Sigmoid colon (tissue), 7 donors: ENCODE measurements around the gene TBC1D22A. TPM values are rescaled to one million over a fixed set of nuclear protein-coding genes. Genes with fewer than 3 reads are reported as not detected.

Experiments used
- DNase-seq: peaks from one replicate; pipeline ENCODE4 v3.0.0-alpha.2; 2019
- H3K27ac ChIP-seq, 4 donors: fragments of 200-600 bp; sonication (generic); one replicate each; pipeline ENCODE4 v1.5.1; 2016 to 2019; ENCODE audit warnings: mild to moderate bottlenecking in 1 of 4
- H3K27me3 ChIP-seq, 3 donors: fragments of 200-600 bp; sonication (generic); one replicate each; pipeline ENCODE4 v1.5.1; 2019; ENCODE audit warnings: mild to moderate bottlenecking in 1 of 3
- H3K36me3 ChIP-seq, 4 donors: fragments of 200-600 bp; sonication (generic); one replicate each; pipeline ENCODE4 v1.5.1; 2016 to 2019
- H3K4me1 ChIP-seq, 4 donors: fragments of 200-600 bp; sonication (generic); one replicate each; pipeline ENCODE4 v1.5.1; 2017 to 2019
- H3K4me3 ChIP-seq, 4 donors: fragments of 200-600 bp; sonication (generic); one replicate each; pipeline ENCODE4 v1.5.1; 2017 to 2019; ENCODE audit warnings: mild to moderate bottlenecking in 2 of 4, moderate library complexity in 1 of 4
- H3K9me3 ChIP-seq, 4 donors: fragments of 200-600 bp in 3 of 4; sonication (generic) in 3 of 4; one replicate each; pipeline versions ENCODE4 v1.5.1 to v1.6.1; 2013 to 2019
- EP300 ChIP-seq, 4 donors: sonication (generic); formaldehyde crosslinking; IDR thresholded peaks; one replicate each; pipeline ENCODE4 v1.6.1; 2017; ENCODE audit warnings: antibody characterized with exemption in 4 of 4
- POLR2A ChIP-seq, 2 donors: fragments of 450-650 bp; IDR thresholded peaks; one replicate each; pipeline ENCODE4 v1.6.1; 2016; ENCODE audit warnings: antibody characterized with exemption in 2 of 2, mild to moderate bottlenecking in 2 of 2, moderate library complexity in 2 of 2
- POLR2AphosphoS5 ChIP-seq, 4 donors: sonication (generic); formaldehyde crosslinking; IDR thresholded peaks; one replicate each; pipeline ENCODE4 v1.6.1; 2017; ENCODE audit warnings: antibody characterized with exemption in 4 of 4
- WGBS, 2 donors: extraction: QIAGEN DNeasy Blood & Tissue Kit; methylation state at CpG; one replicate each; pipeline ENCODE4 v1.1.7; 2013; 5-methylcytosine and 5-hydroxymethylcytosine counted together
- intact Hi-C: fragments of 100-400 bp; cut with DNase I; formaldehyde crosslinking; loops from one replicate; pipeline ENCODE4 v1.15.1; 2023
- polyA plus RNA-seq, 3 donors: library from polyadenylated mRNA; stranded (reverse); fragments of 200-250 nt; gene quantifications; one replicate each; pipeline ENCODE4 v1.2.3, GENCODE V29; 2013
- total RNA-seq, 4 donors: library from RNA; depleted of rRNA; stranded (reverse); fragments of >200 nt; gene quantifications; one replicate each; pipeline ENCODE4 v1.1.0, GENCODE V29; 2016
- TF ChIP-seq, protein P1 (sequence below), 4 experiments: fragments of 450-650 bp in 3 of 4; fragments of 200-600 bp in 1 of 4; IDR thresholded peaks; one replicate each; pipeline ENCODE4 v1.5.1; 2016 to 2019; ENCODE audit warnings: antibody characterized with exemption in 4 of 4, mild to moderate bottlenecking in 3 of 4, moderate library complexity in 2 of 4
- donor health status: healthy with polysubstance abuse.
- donor health status: Bipolar disorder and iron deficiency.
- donor health status: healthy.

The TBC1D22A gene
- total and polyA plus RNA-seq, 7 donors: 13.6 to 34.6 (median 14.3) TPM

DNA sequence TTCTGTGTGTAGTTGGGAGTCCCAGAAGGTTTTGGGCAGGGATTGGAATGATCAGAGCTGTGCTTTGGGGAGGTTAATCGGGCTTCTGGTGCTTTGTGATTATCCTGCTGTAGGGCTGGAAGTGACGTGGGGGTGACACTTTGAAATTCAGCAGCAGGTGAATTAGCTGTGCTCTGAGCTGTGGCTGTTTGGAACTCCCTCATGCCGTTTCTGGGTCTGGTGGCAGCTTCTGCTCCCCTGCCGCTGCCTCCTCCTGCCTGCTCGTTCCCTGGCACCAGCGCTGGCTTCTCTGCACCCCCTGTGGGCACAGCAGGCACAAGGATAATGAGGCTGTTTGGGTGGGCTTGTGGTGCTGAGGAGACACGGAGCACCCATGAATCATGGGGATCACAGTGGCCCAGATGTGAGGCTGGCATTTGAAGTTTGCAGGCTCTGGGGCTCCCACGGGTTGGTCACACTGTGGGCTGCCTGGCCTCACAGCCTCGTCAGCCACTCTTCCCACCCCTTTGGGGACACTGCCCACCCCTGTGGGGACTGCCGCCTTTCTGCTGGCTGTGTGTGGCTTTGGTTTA, 49.7 kb downstream of the TBC1D22A start:
- Histone ChIP-seq H3K4me1 (peaks cover 0 to 27% (median 22%) of the 10 kb centered on the region in 4 donors), H3K27me3 (no peaks in the 10 kb centered on the region), H3K4me3 (no peak overlapping the region), H3K36me3 (no peaks in the 10 kb centered on the region), H3K27ac (no peak overlapping the region), H3K9me3 (no peaks in the 10 kb centered on the region)
- no peak for DNase-seq
- intact Hi-C loops: no loop called here
- TF ChIP-seq POLR2A (IDR thresholded peaks at IDR 0.05) (no peak), EP300 (IDR thresholded peaks at IDR 0.05) (no peak), POLR2AphosphoS5 (IDR thresholded peaks at IDR 0.05) (no peak)
- TF ChIP-seq, protein P1, sequence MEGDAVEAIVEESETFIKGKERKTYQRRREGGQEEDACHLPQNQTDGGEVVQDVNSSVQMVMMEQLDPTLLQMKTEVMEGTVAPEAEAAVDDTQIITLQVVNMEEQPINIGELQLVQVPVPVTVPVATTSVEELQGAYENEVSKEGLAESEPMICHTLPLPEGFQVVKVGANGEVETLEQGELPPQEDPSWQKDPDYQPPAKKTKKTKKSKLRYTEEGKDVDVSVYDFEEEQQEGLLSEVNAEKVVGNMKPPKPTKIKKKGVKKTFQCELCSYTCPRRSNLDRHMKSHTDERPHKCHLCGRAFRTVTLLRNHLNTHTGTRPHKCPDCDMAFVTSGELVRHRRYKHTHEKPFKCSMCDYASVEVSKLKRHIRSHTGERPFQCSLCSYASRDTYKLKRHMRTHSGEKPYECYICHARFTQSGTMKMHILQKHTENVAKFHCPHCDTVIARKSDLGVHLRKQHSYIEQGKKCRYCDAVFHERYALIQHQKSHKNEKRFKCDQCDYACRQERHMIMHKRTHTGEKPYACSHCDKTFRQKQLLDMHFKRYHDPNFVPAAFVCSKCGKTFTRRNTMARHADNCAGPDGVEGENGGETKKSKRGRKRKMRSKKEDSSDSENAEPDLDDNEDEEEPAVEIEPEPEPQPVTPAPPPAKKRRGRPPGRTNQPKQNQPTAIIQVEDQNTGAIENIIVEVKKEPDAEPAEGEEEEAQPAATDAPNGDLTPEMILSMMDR (IDR thresholded peaks at IDR 0.05): no peak
- 92 to 94% methylated on average over 10 of the region's 10 CpGs for WGBS, 2 donors

DNA sequence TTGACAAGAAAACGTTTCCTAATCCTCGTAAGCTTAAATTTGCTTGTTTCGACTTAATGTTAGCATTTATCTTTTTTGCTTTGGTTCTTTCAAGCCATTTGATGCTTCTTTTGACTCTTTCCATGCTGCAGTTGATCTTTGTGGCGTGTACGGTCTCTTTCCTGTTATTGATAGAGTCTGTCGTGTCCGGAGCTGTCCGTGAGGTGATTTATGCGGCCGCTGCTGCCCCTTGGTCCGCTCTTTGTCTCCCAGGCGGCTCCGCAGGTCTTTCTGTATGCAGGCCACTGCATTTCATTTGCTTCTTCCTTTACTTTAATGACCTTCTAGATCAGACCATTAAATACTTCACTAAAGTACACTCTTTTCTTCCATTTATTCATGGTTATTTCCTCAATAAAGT, 50.3 kb downstream of the TBC1D22A start:
- WGBS, 2 donors: 88 to 92% methylated on average over 13 of the region's 13 CpGs
- H3K36me3 ChIP-seq: no peaks in the 10 kb centered on the region
- no peaks in the 10 kb centered on the region for H3K27me3 ChIP-seq
- no peak overlapping the region for H3K27ac ChIP-seq
- DNase-seq: no peak
- intact Hi-C loops: no loop called here
- no peaks in the 10 kb centered on the region for H3K9me3 ChIP-seq
- H3K4me1 ChIP-seq: peaks cover 0 to 28% (median 23%) of the 10 kb centered on the region in 4 donors
- no peak overlapping the region for H3K4me3 ChIP-seq
- TF ChIP-seq POLR2A (IDR thresholded peaks at IDR 0.05) (no peak), POLR2AphosphoS5 (IDR thresholded peaks at IDR 0.05) (no peak), EP300 (IDR thresholded peaks at IDR 0.05) (no peak)
- TF ChIP-seq, protein P1 (IDR thresholded peaks at IDR 0.05): no peak

DNA sequence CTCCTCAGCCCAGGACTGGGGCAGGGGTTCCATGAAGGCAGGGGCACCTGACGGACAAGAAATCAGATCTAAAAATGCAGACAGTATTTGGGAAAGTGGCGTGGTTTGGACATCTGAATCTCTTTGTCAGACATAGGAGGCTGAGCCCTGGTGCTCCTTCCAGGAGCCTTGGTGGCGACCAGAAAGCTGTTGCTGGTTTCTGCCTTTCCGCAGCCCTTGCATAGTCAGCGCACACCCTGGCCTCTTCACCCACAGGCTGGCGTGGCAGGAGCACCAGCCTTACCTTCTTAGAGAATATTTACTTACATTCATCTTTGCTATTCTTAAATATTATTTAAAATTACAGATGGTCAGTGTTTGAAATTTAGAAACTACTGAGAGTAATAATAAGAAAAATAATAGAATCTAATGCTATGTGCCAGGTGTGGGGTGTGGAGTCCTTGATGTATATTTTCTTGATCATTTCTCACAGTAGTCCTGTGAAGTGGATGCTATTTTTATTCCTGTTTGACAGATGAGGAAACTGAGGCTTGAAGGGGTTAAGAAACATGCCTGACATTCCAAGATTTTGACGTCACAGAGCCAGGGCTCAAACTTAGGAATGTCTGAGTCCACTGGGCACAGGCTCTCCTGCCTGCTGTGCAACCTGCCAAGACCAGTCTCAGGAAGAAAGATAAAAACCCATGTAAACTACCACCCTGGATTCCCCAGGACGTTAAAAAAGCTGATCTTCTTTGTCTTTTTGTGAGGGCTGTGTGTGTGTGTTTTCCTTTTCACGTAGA, 51.6 kb downstream of the TBC1D22A start:
- no peak overlapping the region for H3K4me3 ChIP-seq
- H3K27ac ChIP-seq: no peak overlapping the region
- H3K27me3 ChIP-seq: no peaks in the 10 kb centered on the region
- no peaks in the 10 kb centered on the region for H3K36me3 ChIP-seq
- peaks cover 0 to 28% (median 23%) of the 10 kb centered on the region in 4 donors for H3K4me1 ChIP-seq
- H3K9me3 ChIP-seq: no peaks in the 10 kb centered on the region
- DNase-seq: no peak
- 91 to 92% methylated on average over 9 of the region's 9 CpGs for WGBS, 2 donors
- intact Hi-C loops: no loop called here
- TF ChIP-seq EP300 (IDR thresholded peaks at IDR 0.05): no peak
- TF ChIP-seq, protein P1 (IDR thresholded peaks at IDR 0.05): no peak
- TF ChIP-seq POLR2AphosphoS5 (IDR thresholded peaks at IDR 0.05): no peak

DNA sequence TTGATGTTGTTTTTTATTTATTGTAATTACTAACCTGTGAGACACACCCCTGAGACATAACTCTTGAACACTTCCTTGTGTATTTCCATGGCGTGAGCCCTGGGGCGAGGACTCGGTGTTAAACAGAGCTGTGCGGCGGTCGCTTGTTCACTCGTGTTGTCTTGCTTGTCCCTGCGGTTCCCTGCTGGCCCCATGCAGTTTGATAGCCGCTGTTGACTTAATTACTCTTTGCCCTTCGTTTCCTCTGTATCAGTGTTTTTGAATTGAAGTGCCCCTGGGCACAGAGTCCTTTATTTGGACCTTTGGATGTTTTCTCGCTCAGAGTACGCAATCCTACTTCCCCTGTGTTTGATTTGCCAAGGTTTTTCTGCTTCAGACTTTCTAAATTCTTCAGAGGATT, 52.7 kb downstream of the TBC1D22A start:
- Histone ChIP-seq H3K27ac (no peak overlapping the region), H3K4me3 (no peak overlapping the region), H3K36me3 (no peaks in the 10 kb centered on the region), H3K4me1 (peaks cover 0 to 28% (median 23%) of the 10 kb centered on the region in 4 donors), H3K27me3 (no peaks in the 10 kb centered on the region), H3K9me3 (no peaks in the 10 kb centered on the region)
- 25 to 74% methylated on average over 12 of the region's 12 CpGs for WGBS, 2 donors
- intact Hi-C loops: no loop called here
- no peak for DNase-seq
- TF ChIP-seq, protein P1 (IDR thresholded peaks at IDR 0.05): no peak
- TF ChIP-seq POLR2A (IDR thresholded peaks at IDR 0.05) (no peak), EP300 (IDR thresholded peaks at IDR 0.05) (no peak), POLR2AphosphoS5 (IDR thresholded peaks at IDR 0.05) (no peak)
